Measurements from ENCODE around the gene GYG2.
"Not testable (repeated sequence)": the region's sequence is repeated elsewhere in the genome, so short reads cannot be mapped to it uniquely, and the experiment has no call there.

The GYG2 gene

GRCh38 chrX:2871831-2872230 is 43.1 kb downstream of the GYG2 start:
- DNase-seq (ENCODE audit: low spot score) = no peak

- no peak for DNase-seq (ENCODE audit: low spot score)
Observed at GRCh38 chrX:2872671-2873277, 44.0 kb downstream of the GYG2 start.

GRCh38 chrX:2874222-2875135 is 45.7 kb downstream of the GYG2 start:
- DNase-seq (ENCODE audit: low spot score) = no peak

GRCh38 chrX:2875136-2875481 is 46.4 kb downstream of the GYG2 start:
- DNase-seq (ENCODE audit: low spot score) = no peak

- DNase-seq (ENCODE audit: low spot score) = peak; percentile 8
Observed at GRCh38 chrX:2875798-2876399, 47.2 kb downstream of the GYG2 start.

- no peak for DNase-seq (ENCODE audit: low spot score)
Observed at GRCh38 chrX:2878563-2878962, 49.8 kb downstream of the GYG2 start.

- DNase-seq (ENCODE audit: low spot score) = no peak
Observed at GRCh38 chrX:2879670-2880069, 50.9 kb downstream of the GYG2 start.

- no peak for DNase-seq (ENCODE audit: low spot score)
Observed at GRCh38 chrX:2883770-2884169, 55.0 kb downstream of the GYG2 start.

- DNase-seq (ENCODE audit: low spot score) = no peak
Observed at GRCh38 chrX:2888309-2888708, 59.6 kb downstream of the GYG2 start.

- no peak for DNase-seq (ENCODE audit: low spot score)
Observed at GRCh38 chrX:2889045-2889605, 60.4 kb downstream of the GYG2 start.

- not testable (repeated sequence) for DNase-seq (ENCODE audit: low spot score)
Observed at GRCh38 chrX:2889706-2890490, 61.2 kb downstream of the GYG2 start.

- DNase-seq (ENCODE audit: low spot score) = not testable (repeated sequence)
Observed at GRCh38 chrX:2890536-2891460, 62.1 kb downstream of the GYG2 start.

GRCh38 chrX:2892816-2893215 is 64.1 kb downstream of the GYG2 start:
- no peak for DNase-seq (ENCODE audit: low spot score)

- DNase-seq (ENCODE audit: low spot score) = no peak
Observed at GRCh38 chrX:2894885-2895292, 66.2 kb downstream of the GYG2 start.

GRCh38 chrX:2897311-2897689 is 68.6 kb downstream of the GYG2 start:
- DNase-seq (ENCODE audit: low spot score) = no peak

GRCh38 chrX:2897690-2898623 is 69.2 kb downstream of the GYG2 start:
- DNase-seq (ENCODE audit: low spot score) = not testable (repeated sequence)

- DNase-seq (ENCODE audit: low spot score) = no peak
Observed at GRCh38 chrX:2898846-2899512, 70.2 kb downstream of the GYG2 start.

GRCh38 chrX:2901367-2902036 is 72.8 kb downstream of the GYG2 start:
- DNase-seq (ENCODE audit: low spot score) = no peak

GRCh38 chrX:2902841-2903240 is 74.1 kb downstream of the GYG2 start:
- DNase-seq (ENCODE audit: low spot score) = no peak
